Hypothalamus (tissue), 51 donors: ENCODE results near the gene PLEKHS1.
"Not testable (repeated sequence)": the region's sequence is repeated elsewhere in the genome, so short reads cannot be mapped to it uniquely, and the experiment has no call there.

ENCODE experiments used
- DNase-seq, 51 donors: peaks; one replicate each; lab custom pipeline; 2025; lab: John Stamatoyannopoulos, UW

Gene PLEKHS1

DNA sequence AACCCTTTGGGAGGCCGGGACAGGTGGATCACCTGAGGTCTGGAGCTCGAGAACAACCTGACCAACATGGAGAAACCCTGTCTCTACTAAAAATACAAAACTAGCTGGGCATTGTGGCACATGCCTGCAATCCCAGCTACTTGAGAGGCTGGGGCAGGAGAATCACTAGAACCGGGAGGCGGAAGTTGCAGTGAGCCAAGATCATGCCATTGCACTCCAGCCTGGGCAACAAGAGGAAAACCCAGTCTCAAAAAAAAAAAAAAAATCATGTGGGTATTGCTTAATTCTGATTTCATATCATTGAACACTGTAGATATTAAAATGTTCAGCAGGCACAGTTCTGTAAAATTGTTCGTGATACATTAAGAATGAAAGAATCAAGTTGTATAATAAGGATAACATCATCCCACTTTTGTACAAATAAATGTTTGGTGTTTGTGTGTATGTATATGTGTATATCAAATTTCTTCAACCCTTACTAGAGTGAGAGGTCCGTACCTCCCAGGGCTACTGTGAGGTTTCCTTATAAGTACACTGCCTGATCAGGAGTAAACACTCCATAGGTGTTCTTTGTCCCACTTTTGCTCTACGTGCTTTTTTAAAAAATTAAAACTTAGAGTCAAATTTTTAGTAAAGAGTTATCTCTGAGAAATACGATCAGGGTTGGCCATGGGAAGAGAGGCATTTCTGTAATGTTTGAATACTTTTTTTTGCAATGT is 31.7 kb downstream of the PLEKHS1 start:
- no peak for DNase-seq

GRCh38 chr10:113788604-113789083 is 37.2 kb downstream of the PLEKHS1 start:
- peak in 5 of 51 donors; percentile 1 to 13 (median 8) for DNase-seq

GRCh38 chr10:113791691-113792090 is 40.2 kb downstream of the PLEKHS1 start:
- DNase-seq: no peak

GRCh38 chr10:113801569-113801968 is 50.1 kb downstream of the PLEKHS1 start:
- no peak for DNase-seq

- DNase-seq: no peak
Observed at GRCh38 chr10:113802997-113803396, 51.5 kb downstream of the PLEKHS1 start.

- DNase-seq: no peak
Observed at GRCh38 chr10:113806503-113806902, 55.0 kb downstream of the PLEKHS1 start.

GRCh38 chr10:113808168-113808567 is 56.7 kb downstream of the PLEKHS1 start:
- no peak for DNase-seq

GRCh38 chr10:113814700-113815099 is 63.2 kb downstream of the PLEKHS1 start:
- DNase-seq: not testable (repeated sequence)

DNA sequence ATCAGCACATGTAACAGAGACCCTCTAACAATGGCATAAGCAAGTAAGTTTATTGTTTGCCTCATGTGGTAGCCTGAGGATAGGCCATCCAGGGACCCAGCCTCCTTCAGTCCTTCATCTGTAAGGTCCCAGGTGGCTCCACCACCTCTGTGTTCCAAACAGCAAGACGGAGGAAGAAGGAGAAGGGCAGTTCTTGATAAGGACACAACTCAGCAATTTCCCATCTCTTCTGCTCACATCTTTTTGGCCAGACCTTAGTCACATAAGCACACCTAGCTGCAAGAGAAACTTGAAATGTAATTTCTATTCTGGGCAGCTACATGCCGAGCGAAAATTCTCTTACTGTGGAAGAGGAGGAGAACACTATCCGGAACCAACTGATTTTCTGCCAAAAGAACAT is 68.5 kb downstream of the PLEKHS1 start:
- DNase-seq: no peak

DNA sequence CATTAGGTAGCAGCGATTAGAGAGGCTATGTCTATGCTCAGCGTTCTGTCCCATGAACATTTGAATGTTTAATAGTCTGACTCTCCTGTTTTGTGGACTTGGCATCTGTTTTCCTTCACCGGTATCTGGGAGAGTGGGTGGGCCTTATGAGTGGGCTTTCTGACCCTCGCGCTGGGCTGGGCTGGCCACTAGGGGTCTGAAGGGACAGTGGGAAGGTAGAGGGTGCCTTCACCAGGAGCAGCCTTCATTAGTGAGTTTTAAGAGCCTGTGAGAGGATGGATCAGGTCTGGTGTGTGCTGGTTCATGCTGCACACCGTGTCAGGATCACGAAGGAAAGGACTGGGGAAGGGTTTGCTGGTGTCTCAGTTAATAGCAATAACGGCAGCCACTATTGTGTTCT is 69.0 kb downstream of the PLEKHS1 start:
- DNase-seq: no peak

- not testable (repeated sequence) for DNase-seq
Observed at GRCh38 chr10:113821306-113821705, 69.8 kb downstream of the PLEKHS1 start.

- no peak for DNase-seq
Observed at GRCh38 chr10:113822174-113822573, 70.7 kb downstream of the PLEKHS1 start.

GRCh38 chr10:113823389-113823788 is 71.9 kb downstream of the PLEKHS1 start:
- DNase-seq: no peak

- no peak for DNase-seq
Observed at GRCh38 chr10:113825791-113826190, 74.3 kb downstream of the PLEKHS1 start.

- not testable (repeated sequence) for DNase-seq
Observed at GRCh38 chr10:113828567-113828966, 77.1 kb downstream of the PLEKHS1 start.
